PC-3 (cell line): ENCODE results near the gene OMA1. TPM values are rescaled to one million over a fixed set of nuclear protein-coding genes. Genes with fewer than 3 reads are reported as not detected.

ENCODE experiments used
- ATAC-seq: fragments of 200-7000 bp; cut with Tn5 transposase; 2 replicates; pipeline ENCODE4 v1.9.1; 2020; ENCODE audit warnings: mild to moderate bottlenecking, moderate library complexity
- BruUV-seq: library from RNA; stranded (reverse); fragments of 400-500 nt; replicated peaks from 2 replicates; lab custom pipeline; 2021; lab: Mats Ljungman, UMichigan
- CTCF ChIA-PET: fragments of 300-600 bp; sonication (Branson Sonifier 250); formaldehyde crosslinking; loops from one replicate; lab custom pipeline; 2022; ENCODE audit warnings: antibody characterized with exemption; lab: Charles Lee
- POLR2A ChIA-PET: fragments of 300-600 bp; sonication (Branson Sonifier 250); formaldehyde crosslinking; loops from one replicate; lab custom pipeline; 2022; ENCODE audit warnings: antibody characterized with exemption; ENCODE audit not compliant: unreplicated experiment; lab: Charles Lee
- DNase-seq: peaks from one replicate; pipeline ENCODE4 v3.0.0-alpha.2; 2015
- H2AFZ ChIP-seq: fragments of 300-600 bp; sonication (generic); 2 replicates; pipeline ENCODE4 v1.6.0; 2016; ENCODE audit warnings: antibody characterized with exemption, low read length
- H3F3A ChIP-seq: fragments of 300-600 bp; sonication (generic); one replicate; pipeline ENCODE4 v1.6.0; 2017; ENCODE audit warnings: antibody characterized with exemption, low read length, control low read depth, mild to moderate bottlenecking; ENCODE audit not compliant: unreplicated experiment
- H3K27ac ChIP-seq: fragments of 300-600 bp; sonication (generic); 2 replicates; pipeline ENCODE4 v1.5.1; 2016; ENCODE audit warnings: mild to moderate bottlenecking, low read length
- H3K27me3 ChIP-seq: fragments of 300-600 bp; sonication (generic); 2 replicates; pipeline ENCODE4 v1.6.1; 2016; ENCODE audit warnings: low read length, mixed read lengths
- H3K36me3 ChIP-seq: fragments of 300-600 bp; sonication (generic); 2 replicates; pipeline ENCODE4 v1.6.1; 2016; ENCODE audit warnings: low read depth, mixed run types, low read length, mixed read lengths
- H3K4me1 ChIP-seq: fragments of 300-600 bp; sonication (generic); 2 replicates; pipeline ENCODE4 v1.5.1; 2016; ENCODE audit warnings: low read length; ENCODE audit not compliant: insufficient read depth
- H3K4me2 ChIP-seq: fragments of 300-600 bp; sonication (generic); 2 replicates; pipeline ENCODE4 v1.6.0; 2016; ENCODE audit warnings: low read length
- H3K4me3 ChIP-seq: fragments of 300-600 bp; sonication (generic); 2 replicates; pipeline ENCODE4 v1.5.1; 2016; ENCODE audit warnings: mild to moderate bottlenecking, low read length, mixed read lengths
- H3K79me2 ChIP-seq: fragments of 300-600 bp; sonication (generic); 2 replicates; pipeline ENCODE4 v1.6.1; 2017; ENCODE audit warnings: low read length, mixed read lengths
- H3K9ac ChIP-seq: fragments of 300-600 bp; sonication (generic); 2 replicates; pipeline ENCODE4 v1.6.0; 2016; ENCODE audit warnings: mild to moderate bottlenecking, low read length
- H3K9me2 ChIP-seq: fragments of 300-600 bp; sonication (generic); replicated peaks from 2 replicates; pipeline ENCODE4 v1.6.1; 2016; ENCODE audit warnings: mixed run types, low read length, mixed read lengths
- H3K9me3 ChIP-seq: fragments of 300-600 bp; sonication (generic); 2 replicates; pipeline ENCODE4 v1.6.1; 2016; ENCODE audit warnings: low read length, mixed read lengths
- H4K20me1 ChIP-seq: fragments of 300-600 bp; sonication (generic); 2 replicates; pipeline ENCODE4 v1.6.1; 2016; ENCODE audit warnings: low read length, mixed read lengths
- EZH2 ChIP-seq: fragments of 300-600 bp; sonication (generic); IDR thresholded peaks from one replicate; pipeline ENCODE4 v1.6.1; 2017; ENCODE audit warnings: antibody characterized with exemption, mild to moderate bottlenecking, low read length; ENCODE audit not compliant: unreplicated experiment
- EZH2phosphoT487 ChIP-seq: fragments of 300-600 bp; sonication (generic); IDR thresholded peaks from 2 replicates; pipeline ENCODE4 v1.6.1; 2018; ENCODE audit warnings: mild to moderate bottlenecking, antibody characterized with exemption, low read length, borderline replicate concordance
- intact Hi-C: fragments of 100-400 bp; cut with micrococcal nuclease; formaldehyde crosslinking; loops from 2 replicates; pipeline ENCODE4 v1.9.0; 2023
- total RNA-seq: library from RNA; depleted of rRNA; stranded (reverse); fragments of >200 nt; gene quantifications from 2 replicates; pipeline ENCODE4 v1.2.3, GENCODE V29; 2014
- TF ChIP-seq, protein P1 (sequence below): fragments of 300-600 bp; sonication (generic); conservative IDR thresholded peaks from 2 replicates; pipeline ENCODE4 v1.5.1; 2017; ENCODE audit warnings: antibody characterized with exemption, low read depth, mild to moderate bottlenecking, low read length

Gene OMA1
- total RNA-seq, 1 experiment from 2014 or later = 16.1 TPM

DNA sequence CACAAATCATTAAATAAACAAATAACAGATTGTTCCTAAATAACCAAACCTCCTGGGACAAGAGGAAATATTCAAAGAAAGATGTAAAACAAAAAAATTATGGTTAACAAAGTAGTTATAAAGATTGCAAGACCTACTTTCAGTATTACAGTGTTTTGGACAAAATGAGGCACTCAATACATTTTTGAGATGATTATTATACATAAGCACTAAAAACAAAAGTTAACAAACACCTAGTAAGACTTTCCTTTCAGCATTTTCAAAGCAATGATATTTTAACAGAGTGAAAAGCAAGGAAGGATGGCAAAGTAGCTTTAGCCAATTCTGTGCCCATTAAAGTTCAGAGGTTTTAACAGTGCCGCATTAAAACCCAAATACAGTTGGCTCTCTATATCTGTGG is 17.2 kb downstream of the OMA1 start:
- no peaks in the 10 kb centered on the region for H4K20me1 ChIP-seq
- no peaks in the 10 kb centered on the region for H3K9me2 ChIP-seq
- no TSS peak for BruUV-seq
- no peaks in the 10 kb centered on the region for H3K79me2 ChIP-seq
- H3K4me1 ChIP-seq = no peaks in the 10 kb centered on the region
- H2AFZ ChIP-seq = no peak overlapping the region
- intact Hi-C loops = no loop called here
- ATAC-seq (no peak), DNase-seq (no peak)
- no peak overlapping the region for H3K27ac ChIP-seq
- no peaks in the 10 kb centered on the region for H3K9me3 ChIP-seq
- H3K27me3 ChIP-seq = no peaks in the 10 kb centered on the region
- no peak overlapping the region for H3K4me3 ChIP-seq
- H3K36me3 ChIP-seq = no peaks in the 10 kb centered on the region
- TF ChIP-seq, protein P1, sequence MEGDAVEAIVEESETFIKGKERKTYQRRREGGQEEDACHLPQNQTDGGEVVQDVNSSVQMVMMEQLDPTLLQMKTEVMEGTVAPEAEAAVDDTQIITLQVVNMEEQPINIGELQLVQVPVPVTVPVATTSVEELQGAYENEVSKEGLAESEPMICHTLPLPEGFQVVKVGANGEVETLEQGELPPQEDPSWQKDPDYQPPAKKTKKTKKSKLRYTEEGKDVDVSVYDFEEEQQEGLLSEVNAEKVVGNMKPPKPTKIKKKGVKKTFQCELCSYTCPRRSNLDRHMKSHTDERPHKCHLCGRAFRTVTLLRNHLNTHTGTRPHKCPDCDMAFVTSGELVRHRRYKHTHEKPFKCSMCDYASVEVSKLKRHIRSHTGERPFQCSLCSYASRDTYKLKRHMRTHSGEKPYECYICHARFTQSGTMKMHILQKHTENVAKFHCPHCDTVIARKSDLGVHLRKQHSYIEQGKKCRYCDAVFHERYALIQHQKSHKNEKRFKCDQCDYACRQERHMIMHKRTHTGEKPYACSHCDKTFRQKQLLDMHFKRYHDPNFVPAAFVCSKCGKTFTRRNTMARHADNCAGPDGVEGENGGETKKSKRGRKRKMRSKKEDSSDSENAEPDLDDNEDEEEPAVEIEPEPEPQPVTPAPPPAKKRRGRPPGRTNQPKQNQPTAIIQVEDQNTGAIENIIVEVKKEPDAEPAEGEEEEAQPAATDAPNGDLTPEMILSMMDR = no peak
- TF ChIP-seq EZH2 (no peak), EZH2phosphoT487 (no peak)
- no peak overlapping the region for H3K4me2 ChIP-seq
- POLR2A ChIA-PET = no interaction called here
- H3K9ac ChIP-seq = no peak overlapping the region
- CTCF ChIA-PET = no interaction called here
- no peaks in the 10 kb centered on the region for H3F3A ChIP-seq

DNA sequence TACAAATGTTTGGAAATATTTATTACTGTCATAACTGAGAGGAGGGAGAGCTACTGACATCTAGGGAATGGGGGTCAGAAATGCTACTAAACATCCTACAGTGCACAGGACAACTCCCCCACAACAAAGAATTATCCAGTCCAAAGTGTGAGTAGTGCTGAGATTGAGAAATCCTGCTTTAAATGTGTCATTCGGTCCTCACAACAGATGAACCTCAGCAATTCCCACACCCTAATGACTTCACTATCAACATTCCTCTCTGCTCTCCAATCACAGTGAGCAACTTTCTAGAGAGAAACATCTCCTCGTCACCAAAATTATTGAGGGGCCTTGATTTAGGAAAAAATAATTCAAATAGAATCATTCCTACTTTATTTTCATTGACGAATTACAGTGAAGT is 18.0 kb downstream of the OMA1 start:
- no peak overlapping the region for H3K4me3 ChIP-seq
- H4K20me1 ChIP-seq = no peaks in the 10 kb centered on the region
- H3K27ac ChIP-seq = no peak overlapping the region
- no peaks in the 10 kb centered on the region for H3K9me3 ChIP-seq
- ChIA-PET POLR2A (no interaction called here), CTCF (no interaction called here)
- no peak overlapping the region for H3K4me2 ChIP-seq
- no peaks in the 10 kb centered on the region for H3K4me1 ChIP-seq
- peak; percentile 26 for DNase-seq
- H3K9ac ChIP-seq = no peak overlapping the region
- intact Hi-C loops = no loop called here
- H2AFZ ChIP-seq = no peak overlapping the region
- H3K27me3 ChIP-seq = no peaks in the 10 kb centered on the region
- BruUV-seq = no TSS peak
- H3K9me2 ChIP-seq = no peaks in the 10 kb centered on the region
- H3F3A ChIP-seq = no peaks in the 10 kb centered on the region
- H3K36me3 ChIP-seq = no peaks in the 10 kb centered on the region
- no peak for ATAC-seq
- H3K79me2 ChIP-seq = no peaks in the 10 kb centered on the region
- no peak for TF ChIP-seq EZH2phosphoT487

DNA sequence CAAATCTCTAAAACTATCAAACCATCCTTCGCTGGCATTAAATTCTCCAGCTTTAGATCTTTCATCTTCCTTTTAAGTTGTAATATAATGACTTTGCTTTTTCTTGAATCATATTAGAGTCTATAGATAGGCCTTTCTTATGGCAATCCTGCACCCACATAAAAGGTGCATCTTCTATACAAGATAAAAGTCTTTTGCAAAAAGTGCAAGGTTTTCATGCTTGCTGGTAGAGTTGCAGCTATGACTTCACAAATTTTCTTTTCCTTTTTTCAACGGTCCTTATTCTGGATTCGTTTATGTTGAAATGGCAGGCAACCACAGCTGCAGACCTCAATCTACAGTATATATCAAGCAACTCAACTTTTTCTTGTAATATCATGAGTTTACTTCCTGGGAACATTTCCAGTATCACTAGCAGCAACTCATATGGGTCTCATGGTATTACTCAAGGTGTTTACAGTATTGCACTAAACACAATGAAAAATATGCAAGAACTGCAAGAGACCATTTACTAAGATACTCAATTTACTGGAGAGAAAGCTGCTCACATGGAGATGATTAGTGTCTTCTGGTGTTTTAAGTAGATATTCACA is 22.1 kb downstream of the OMA1 start:
- no peaks in the 10 kb centered on the region for H3K79me2 ChIP-seq

More for the DNA sequence above, 22.1 kb downstream of the OMA1 start:
- Histone ChIP-seq H3K4me1 (no peaks in the 10 kb centered on the region), H3K27ac (no peak overlapping the region), H3K9ac (no peak overlapping the region), H3K4me2 (no peak overlapping the region), H4K20me1 (no peaks in the 10 kb centered on the region), H3K9me2 (no peaks in the 10 kb centered on the region), H3K36me3 (no peaks in the 10 kb centered on the region), H3K4me3 (no peak overlapping the region), H3K27me3 (no peaks in the 10 kb centered on the region), H3K9me3 (no peaks in the 10 kb centered on the region), H2AFZ (no peak overlapping the region), H3F3A (no peaks in the 10 kb centered on the region)
- no peak for TF ChIP-seq EZH2
- TF ChIP-seq EZH2phosphoT487 = no peak
- TF ChIP-seq, protein P1 = no peak
- no TSS peak for BruUV-seq
- intact Hi-C loops = no loop called here
- DNase-seq (no peak), ATAC-seq (no peak)
- ChIA-PET POLR2A (no interaction called here), CTCF (no interaction called here)
